ENCODE results near the gene ABHD1. TPM values are rescaled to one million over a fixed set of nuclear protein-coding genes. Genes with fewer than 3 reads are reported as not detected.

The ABHD1 gene
- total and polyA plus RNA-seq, 2 donors (not counting 3 experiments of a cell fraction or from before 2014, with no cell fraction given) = 0.07 TPM; not detected in 1

- TF ChIP-seq POLR2A (IDR thresholded peaks at IDR 0.05; ENCODE audit: low read depth, low read length) (no peak), EZH2 (IDR thresholded peaks at IDR 0.05; ENCODE audit: borderline replicate concordance, low read depth, low read length, severe bottlenecking) (no peak), POLR2AphosphoS5 (IDR thresholded peaks at IDR 0.05; ENCODE audit: insufficient read depth, low read depth, low read length) (peak; percentile 19)
- TF ChIP-seq, protein P1, sequence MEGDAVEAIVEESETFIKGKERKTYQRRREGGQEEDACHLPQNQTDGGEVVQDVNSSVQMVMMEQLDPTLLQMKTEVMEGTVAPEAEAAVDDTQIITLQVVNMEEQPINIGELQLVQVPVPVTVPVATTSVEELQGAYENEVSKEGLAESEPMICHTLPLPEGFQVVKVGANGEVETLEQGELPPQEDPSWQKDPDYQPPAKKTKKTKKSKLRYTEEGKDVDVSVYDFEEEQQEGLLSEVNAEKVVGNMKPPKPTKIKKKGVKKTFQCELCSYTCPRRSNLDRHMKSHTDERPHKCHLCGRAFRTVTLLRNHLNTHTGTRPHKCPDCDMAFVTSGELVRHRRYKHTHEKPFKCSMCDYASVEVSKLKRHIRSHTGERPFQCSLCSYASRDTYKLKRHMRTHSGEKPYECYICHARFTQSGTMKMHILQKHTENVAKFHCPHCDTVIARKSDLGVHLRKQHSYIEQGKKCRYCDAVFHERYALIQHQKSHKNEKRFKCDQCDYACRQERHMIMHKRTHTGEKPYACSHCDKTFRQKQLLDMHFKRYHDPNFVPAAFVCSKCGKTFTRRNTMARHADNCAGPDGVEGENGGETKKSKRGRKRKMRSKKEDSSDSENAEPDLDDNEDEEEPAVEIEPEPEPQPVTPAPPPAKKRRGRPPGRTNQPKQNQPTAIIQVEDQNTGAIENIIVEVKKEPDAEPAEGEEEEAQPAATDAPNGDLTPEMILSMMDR (IDR thresholded peaks at IDR 0.05; ENCODE audit: extremely low read depth in 1 of 2, insufficient read depth in 1 of 2, low read depth in 1 of 2, low read length in 2 of 2) = peak; percentile 51 to 75
Observed at GRCh38 chr2:27085673-27086089, 37.9 kb upstream of the ABHD1 start.

More at GRCh38 chr2:27085673-27086089, 37.9 kb upstream of the ABHD1 start:
- Histone ChIP-seq H3K9ac (replicated peaks; ENCODE audit: extremely low read depth, insufficient read depth, low read length) (peak overlapping the region; percentile 69), H3K36me3 (ENCODE audit: control insufficient read depth in 2 of 2, extremely low read depth in 1 of 2, insufficient read depth in 2 of 2, low read length in 2 of 2) (no peaks in the 10 kb centered on the region), H3K4me2 (ENCODE audit: insufficient read depth, low read length) (peak overlapping the region; percentile 72), H4K20me1 (replicated peaks; ENCODE audit: control insufficient read depth, extremely low read depth, insufficient read depth, low read length) (no peaks in the 10 kb centered on the region), H3K9me3 (replicated peaks; ENCODE audit: control insufficient read depth, insufficient read depth, low read length) (no peaks in the 10 kb centered on the region), H3K79me2 (ENCODE audit: control insufficient read depth, insufficient read depth, low read length) (no peaks in the 10 kb centered on the region), H3K4me1 (ENCODE audit: control insufficient read depth, extremely low read depth, insufficient read depth, low read length) (peaks cover 12% of the 10 kb centered on the region), H3K9me1 (replicated peaks; ENCODE audit: control insufficient read depth, extremely low read depth, insufficient read depth, low read length) (no peaks in the 10 kb centered on the region), H3K27me3 (ENCODE audit: control insufficient read depth in 2 of 2, insufficient read depth in 2 of 2, low read length in 2 of 2) (no peaks in the 10 kb centered on the region), H2AFZ (ENCODE audit: low read depth, low read length) (peak overlapping the region; percentile 88), H3K27ac (ENCODE audit: insufficient read depth, low read depth, low read length) (peak overlapping the region; percentile 51), H3K4me3 (replicated peaks in 1 of 3; ENCODE audit: insufficient read depth in 1 of 3, low read depth in 1 of 3, low read length in 3 of 3) (peak overlapping the region; percentile 55 to 73 (median 64))
- intact Hi-C loops (cut with micrococcal nuclease) = loop anchor here (1.0 to 5.0 kb wide), 9 partner anchors 14 to 238 kb away; partner anchors contain the start of genes ATRAID, DPYSL5, OST4 and PREB
- ChIA-PET POLR2A (no interaction called here), CTCF (interaction anchor here (0.6 to 6.0 kb wide), 17 partner anchors 9 to 239 kb away, joined by 3 to 55 read pairs (median 4); partner anchors contain the start of genes AGBL5, OST4 and TRIM54)
- peak; percentile 93 for FAIRE-seq
- DNase-seq (ENCODE audit: low read depth, low spot score) = peak; percentile 78
- TSS peak; percentile 65 for BruUV-seq (replicated peaks)
- dilution Hi-C loops (cut with MboI; ENCODE audit: extremely low pct_ligation_motif_present, low sequenced_read_pairs) = no loop called here

Data from endothelial cell of umbilical vein (primary cell).